SK-N-SH treated with all-trans-retinoic acid at 6 μM for 48 hours (cell line): ENCODE data around the gene SLC9A7.

Experiments used
- ARNTL ChIP-seq: fragments of 450-650 bp; formaldehyde crosslinking; IDR thresholded peaks from 2 replicates; pipeline ENCODE4 v1.5.0; 2020; ENCODE audit warnings: low read depth, mild to moderate bottlenecking, moderate library complexity, borderline replicate concordance
- CREB5 ChIP-seq: fragments of 250-450 bp; sonication (Bioruptor Pico); IDR thresholded peaks from 2 replicates; pipeline ENCODE4 v1.5.1; 2020; ENCODE audit warnings: low read depth, mild to moderate bottlenecking, moderate library complexity
- ISL1 ChIP-seq: fragments of 250-450 bp; sonication (Bioruptor Pico); IDR thresholded peaks from 2 replicates; pipeline ENCODE4 v2.1.2; 2022; ENCODE audit warnings: mild to moderate bottlenecking, moderate library complexity
- PATZ1 ChIP-seq: fragments of 250-450 bp; sonication (Bioruptor Pico); IDR thresholded peaks from 2 replicates; pipeline ENCODE4 v1.8.0; 2020; ENCODE audit warnings: mild to moderate bottlenecking, moderate library complexity, borderline replicate concordance
- POU6F1 ChIP-seq: fragments of 250-450 bp; sonication (Bioruptor Pico); IDR thresholded peaks from 2 replicates; pipeline ENCODE4 v1.8.0; 2021; ENCODE audit warnings: low read depth, mild to moderate bottlenecking, moderate library complexity, borderline replicate concordance
- RARB ChIP-seq: fragments of 250-450 bp; sonication (Bioruptor Pico); IDR thresholded peaks from 2 replicates; pipeline ENCODE4 v1.8.0; 2021; ENCODE audit warnings: mild to moderate bottlenecking, moderate library complexity
- TOX ChIP-seq: fragments of 250-450 bp; sonication (Bioruptor Pico); IDR thresholded peaks from 2 replicates; pipeline ENCODE4 v1.8.0; 2021; ENCODE audit warnings: mild to moderate bottlenecking, moderate library complexity, borderline replicate concordance
- TSHZ2 ChIP-seq: fragments of 250-450 bp; sonication (Bioruptor Pico); IDR thresholded peaks from 2 replicates; pipeline ENCODE4 v1.5.0; 2020; ENCODE audit warnings: mild to moderate bottlenecking, moderate library complexity

GRCh38 chrX:46662188-46662958, 96.5 kb downstream of the SLC9A7 start:
- TF ChIP-seq TSHZ2 (CRISPR knock-in tag), result no peak
- TF ChIP-seq PATZ1 (CRISPR knock-in tag), result no peak
- TF ChIP-seq CREB5 (CRISPR knock-in tag), result no peak
- TF ChIP-seq TOX, result no peak
- TF ChIP-seq ARNTL (CRISPR knock-in tag), result no peak
- TF ChIP-seq RARB (CRISPR knock-in tag), result no peak
- no peak for TF ChIP-seq ISL1 (CRISPR knock-in tag)
- TF ChIP-seq POU6F1, result no peak
